NCI-H345 treated with DMSO at 0.1 percent for 48 hours (cell line): ENCODE measurements around the gene MBNL3.
"Not testable (repeated sequence)": the region's sequence is repeated elsewhere in the genome, so short reads cannot be mapped to it uniquely, and the experiment has no call there.

Experiments
- DNase-seq: peaks from one replicate; lab custom pipeline; 2025; ENCODE audit not compliant: unreplicated experiment; lab: John Stamatoyannopoulos, UW

MBNL3 gene

DNA sequence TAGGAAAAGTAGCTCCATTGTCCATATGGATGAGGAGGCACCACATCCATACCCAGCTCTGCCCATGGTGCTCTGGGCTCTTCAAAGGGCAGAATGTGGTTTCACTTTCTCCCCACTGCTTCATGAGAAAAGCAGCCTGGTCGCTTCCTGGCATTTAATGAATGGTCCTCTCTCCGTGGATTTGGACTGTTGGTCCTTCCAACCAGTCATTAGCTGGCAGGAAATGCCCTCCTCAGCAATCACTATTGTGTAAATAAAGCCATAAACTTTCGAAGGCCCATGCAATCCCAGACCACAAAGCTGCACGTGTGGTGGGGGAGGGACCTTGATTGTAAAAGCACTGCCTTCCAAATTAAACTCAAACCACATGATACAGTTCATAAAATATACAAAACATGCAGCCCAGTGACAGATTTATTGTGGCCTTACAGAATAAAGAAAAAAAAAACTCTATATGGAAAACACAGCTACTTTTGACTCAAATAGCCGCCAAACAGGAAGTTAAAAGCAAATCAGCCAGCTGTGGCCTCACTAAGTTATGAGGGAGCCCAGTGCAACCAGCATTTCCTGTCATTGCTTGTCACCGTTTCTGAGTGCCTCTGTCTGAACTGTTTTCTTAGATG lies 8.1 kb downstream of the MBNL3 start:
- no peak for DNase-seq

- DNase-seq = no peak
These were observed 14.1 kb downstream of the MBNL3 start for GRCh38 chrX:132474544-132475248.

GRCh38 chrX:132472397-132472796 lies 16.4 kb downstream of the MBNL3 start:
- DNase-seq = no peak

- no peak for DNase-seq
These were observed 18.0 kb downstream of the MBNL3 start for GRCh38 chrX:132470831-132471230.

- DNase-seq = no peak
These were observed 18.7 kb downstream of the MBNL3 start for GRCh38 chrX:132470179-132470578.

DNA sequence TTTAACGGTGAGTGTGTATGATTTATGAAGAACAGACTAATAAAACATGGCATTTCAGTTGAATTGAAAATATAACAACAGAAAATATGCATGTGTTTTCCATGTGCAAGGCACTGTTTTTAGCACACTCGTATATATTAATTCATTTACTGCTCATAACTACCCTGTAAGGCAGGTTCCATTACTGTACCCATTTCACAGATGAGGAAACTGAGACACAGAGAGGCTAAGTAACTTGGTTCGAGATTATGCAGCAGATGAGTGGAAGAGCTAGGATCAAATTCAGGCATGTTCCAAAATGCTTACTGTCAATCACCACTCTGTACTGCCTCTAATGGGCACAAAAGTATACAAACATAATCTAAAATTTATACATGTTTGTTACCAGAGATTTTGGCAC lies 20.4 kb downstream of the MBNL3 start:
- DNase-seq = no peak

DNA sequence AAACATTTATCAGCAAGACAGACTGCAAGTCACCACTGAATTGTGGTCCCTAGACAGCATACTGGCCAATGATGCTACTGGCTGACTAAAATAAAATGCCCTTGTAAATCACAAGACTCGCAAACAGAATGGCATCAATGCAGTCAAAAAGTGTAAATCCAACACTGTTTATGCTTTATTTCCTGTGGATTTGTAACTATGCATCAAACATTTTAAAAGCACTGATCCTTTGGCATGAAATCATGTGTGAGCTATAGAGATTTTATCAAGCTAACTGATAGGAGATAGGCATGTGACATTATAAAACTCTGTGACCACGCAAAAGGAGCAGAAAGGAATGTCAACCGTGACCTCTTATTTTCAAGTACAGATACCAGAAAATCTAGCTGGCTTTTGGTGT lies 20.8 kb downstream of the MBNL3 start:
- no peak for DNase-seq

GRCh38 chrX:132467026-132467425 lies 21.8 kb downstream of the MBNL3 start:
- no peak for DNase-seq

DNA sequence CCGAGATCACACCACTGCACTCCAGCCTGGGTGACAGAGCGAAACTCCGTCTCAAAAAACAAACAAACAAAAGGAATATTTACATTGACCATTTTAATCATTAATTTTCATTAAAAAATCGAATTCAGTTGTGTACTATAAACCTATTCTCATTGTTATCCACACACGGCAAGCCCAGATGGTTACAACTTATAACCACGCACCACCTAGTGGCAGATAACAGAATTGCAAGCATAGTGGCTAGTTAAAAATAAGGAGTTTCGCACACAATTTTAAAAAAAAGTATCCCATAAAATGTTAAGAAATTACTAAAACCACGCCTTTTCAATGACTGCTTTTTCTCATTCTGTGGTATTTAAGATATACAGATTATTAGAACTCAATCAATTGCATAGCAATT lies 25.4 kb downstream of the MBNL3 start:
- no peak for DNase-seq

DNA sequence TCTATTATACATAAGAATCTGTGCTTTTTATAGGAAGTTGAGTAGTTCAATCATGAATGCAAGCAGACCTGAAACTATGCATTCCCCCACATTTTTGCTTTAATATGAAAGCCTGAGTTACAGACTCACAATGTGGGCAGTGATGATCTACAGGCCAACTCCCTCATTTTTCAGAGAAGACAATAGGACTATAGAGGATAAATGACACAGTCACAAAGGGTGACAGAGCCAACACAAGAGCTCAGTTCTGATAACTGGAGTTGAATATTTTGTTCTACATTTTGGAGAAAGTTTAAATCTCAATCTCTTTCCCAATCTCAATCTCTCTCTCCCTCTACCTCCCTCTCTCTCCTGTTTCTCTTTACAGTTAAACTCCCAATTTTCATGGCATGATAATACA lies 27.0 kb downstream of the MBNL3 start:
- DNase-seq = no peak

DNA sequence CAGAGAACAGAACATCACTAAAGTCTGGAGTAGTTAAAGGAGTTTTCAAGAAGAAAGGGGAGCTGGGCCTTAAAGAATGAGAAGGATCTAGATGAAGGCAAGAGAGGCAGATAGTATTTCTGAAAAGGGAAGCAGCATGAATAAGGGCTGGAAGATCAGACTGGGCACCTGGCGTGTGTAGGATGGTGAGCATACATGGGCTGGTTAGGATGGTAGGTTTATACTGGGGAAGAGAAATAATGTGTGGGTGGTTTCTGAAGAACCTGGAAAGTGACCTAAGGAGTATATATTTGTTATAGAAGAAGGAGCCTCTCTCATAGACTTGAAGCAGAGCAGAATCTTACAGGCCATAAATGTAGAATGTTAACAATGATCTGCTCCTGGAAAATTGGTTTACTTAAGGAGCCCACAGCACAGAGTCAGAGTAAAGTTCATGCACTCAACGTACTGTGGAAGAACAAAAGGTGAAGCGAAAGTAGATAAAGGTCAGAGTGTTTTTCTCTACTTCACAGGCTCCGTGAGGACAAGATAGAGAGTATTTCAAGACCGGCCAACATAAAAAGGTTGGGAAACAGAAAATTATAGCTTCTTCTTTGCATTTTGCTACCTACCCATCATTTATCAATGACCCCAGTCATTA lies 35.8 kb downstream of the MBNL3 start:
- DNase-seq = no peak

- not testable (repeated sequence) for DNase-seq
These were observed 42.9 kb downstream of the MBNL3 start for GRCh38 chrX:132445909-132446308.

GRCh38 chrX:132444936-132445335 lies 43.9 kb downstream of the MBNL3 start:
- DNase-seq = no peak

GRCh38 chrX:132443196-132444135 lies 45.4 kb downstream of the MBNL3 start:
- DNase-seq = no peak

DNA sequence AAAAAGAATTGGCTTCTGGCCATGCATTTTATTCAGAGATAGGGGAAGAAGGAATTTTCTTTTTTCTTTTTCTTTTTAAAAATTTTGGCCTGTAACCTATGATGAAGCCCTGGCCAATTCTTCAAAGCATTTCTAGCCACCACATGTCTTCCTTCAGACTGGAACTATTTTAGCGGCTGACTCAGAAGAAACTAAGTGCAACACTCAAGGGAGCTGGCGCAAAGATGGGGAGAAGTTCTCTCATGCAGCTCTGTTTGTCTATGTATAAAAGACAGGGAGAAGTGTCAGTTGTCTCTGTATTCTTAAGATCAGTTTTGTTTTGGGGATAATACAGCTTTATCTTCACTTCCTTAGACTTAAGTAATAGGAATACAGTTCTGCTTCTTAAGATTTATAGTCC lies 46.1 kb downstream of the MBNL3 start:
- DNase-seq = no peak

GRCh38 chrX:132435222-132435621 lies 53.6 kb downstream of the MBNL3 start:
- no peak for DNase-seq

DNA sequence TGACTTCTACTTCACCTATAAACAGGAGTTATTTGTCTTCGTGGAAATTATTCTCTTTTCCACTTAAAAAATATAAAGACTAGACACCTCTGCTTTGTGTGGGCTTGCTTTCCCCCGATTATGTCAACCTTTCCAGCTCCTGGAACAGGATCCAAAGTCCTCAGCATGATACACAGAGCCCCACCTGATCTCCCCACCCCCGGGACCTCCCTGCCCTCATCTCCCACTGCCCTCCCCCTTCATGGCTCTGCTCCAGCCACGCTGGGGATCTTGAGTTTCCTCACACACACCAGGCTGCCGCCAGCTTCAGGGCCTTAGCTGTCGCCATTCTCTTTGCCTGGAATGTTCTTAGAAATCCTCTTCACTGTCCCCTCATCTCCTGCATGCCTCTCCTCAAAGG lies 55.3 kb downstream of the MBNL3 start:
- no peak for DNase-seq

GRCh38 chrX:132433001-132433400 lies 55.8 kb downstream of the MBNL3 start:
- DNase-seq = no peak

GRCh38 chrX:132428896-132429295 lies 59.9 kb downstream of the MBNL3 start:
- no peak for DNase-seq

- no peak for DNase-seq
These were observed 62.0 kb downstream of the MBNL3 start for GRCh38 chrX:132426695-132427281.

DNA sequence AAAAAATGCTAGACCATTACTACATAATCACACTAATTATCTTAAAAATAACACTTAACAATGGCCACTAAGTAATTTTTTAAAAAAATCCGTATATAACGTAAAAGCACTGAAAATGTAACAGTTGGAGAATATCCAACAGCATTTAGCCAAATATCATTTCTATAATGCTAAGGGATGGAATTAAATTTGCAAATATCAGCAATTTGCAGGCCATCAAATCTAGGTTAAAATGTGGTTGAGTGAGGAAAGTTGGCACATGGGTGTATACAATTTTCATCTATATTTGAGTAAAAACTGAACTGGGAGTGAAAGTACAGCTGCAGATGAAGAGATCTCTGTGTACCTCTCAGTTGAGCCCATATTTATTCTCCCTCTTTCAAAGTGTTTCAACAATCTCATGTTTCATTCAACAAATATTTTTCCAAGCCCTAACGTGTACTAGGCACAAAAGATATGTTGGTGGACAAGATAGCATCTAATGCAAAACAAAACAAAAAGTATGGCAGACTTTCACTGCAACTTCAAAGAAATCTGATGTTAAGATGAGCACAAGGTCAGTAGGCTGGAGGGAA lies 63.0 kb downstream of the MBNL3 start:
- DNase-seq = no peak
